Measurements from ENCODE around the gene CHMP3. TPM values are rescaled to one million over a fixed set of nuclear protein-coding genes. Genes with fewer than 3 reads are reported as not detected.

Gene CHMP3
- total and polyA plus RNA-seq, 7 donors, result 63.5 to 133 (median 93.6) TPM

DNA sequence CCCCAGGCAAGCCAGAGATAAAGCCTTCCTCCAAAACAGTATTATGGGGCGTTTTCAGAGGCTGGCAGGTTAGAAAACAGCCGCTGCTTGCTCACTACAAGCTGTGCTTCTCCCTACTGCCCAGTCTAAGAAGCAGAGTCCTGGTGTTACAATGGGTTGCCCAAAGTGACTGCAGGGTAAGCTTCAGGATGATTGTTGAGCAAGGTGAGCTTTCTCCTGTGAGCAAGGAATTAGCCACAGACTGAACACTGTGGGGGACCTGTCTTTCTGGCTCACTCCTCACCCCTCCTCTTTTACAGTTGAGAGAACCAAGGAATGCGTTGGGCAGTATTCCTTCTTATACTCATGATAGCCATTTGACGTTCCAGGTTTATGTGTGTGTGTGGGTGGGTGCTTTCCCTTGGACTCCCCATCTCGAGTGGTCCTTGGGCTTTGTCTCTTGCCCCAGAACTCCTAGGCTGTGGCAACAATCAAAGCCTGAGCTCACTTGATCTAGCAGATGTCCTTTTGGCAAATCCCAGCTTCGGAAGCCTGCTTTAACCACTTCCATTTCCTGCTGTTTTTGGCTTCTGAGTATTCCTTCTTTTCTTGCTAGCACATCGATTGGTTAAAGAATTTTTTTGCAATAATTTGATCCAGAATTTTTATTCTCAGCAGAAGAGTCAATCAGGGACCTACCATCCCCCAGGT lies 74.5 kb downstream of the CHMP3 start:
- H3K4me1 ChIP-seq, result peaks cover 34% of the 10 kb centered on the region
- no peak for ATAC-seq
- no peak overlapping the region for H3K4me3 ChIP-seq
- no peaks in the 10 kb centered on the region for H3K9me3 ChIP-seq
- TF ChIP-seq, protein P1, sequence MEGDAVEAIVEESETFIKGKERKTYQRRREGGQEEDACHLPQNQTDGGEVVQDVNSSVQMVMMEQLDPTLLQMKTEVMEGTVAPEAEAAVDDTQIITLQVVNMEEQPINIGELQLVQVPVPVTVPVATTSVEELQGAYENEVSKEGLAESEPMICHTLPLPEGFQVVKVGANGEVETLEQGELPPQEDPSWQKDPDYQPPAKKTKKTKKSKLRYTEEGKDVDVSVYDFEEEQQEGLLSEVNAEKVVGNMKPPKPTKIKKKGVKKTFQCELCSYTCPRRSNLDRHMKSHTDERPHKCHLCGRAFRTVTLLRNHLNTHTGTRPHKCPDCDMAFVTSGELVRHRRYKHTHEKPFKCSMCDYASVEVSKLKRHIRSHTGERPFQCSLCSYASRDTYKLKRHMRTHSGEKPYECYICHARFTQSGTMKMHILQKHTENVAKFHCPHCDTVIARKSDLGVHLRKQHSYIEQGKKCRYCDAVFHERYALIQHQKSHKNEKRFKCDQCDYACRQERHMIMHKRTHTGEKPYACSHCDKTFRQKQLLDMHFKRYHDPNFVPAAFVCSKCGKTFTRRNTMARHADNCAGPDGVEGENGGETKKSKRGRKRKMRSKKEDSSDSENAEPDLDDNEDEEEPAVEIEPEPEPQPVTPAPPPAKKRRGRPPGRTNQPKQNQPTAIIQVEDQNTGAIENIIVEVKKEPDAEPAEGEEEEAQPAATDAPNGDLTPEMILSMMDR (IDR thresholded peaks at IDR 0.05), result no peak
- H3K27ac ChIP-seq, result no peak overlapping the region
- no peak for DNase-seq
- H3K27me3 ChIP-seq (ENCODE audit: insufficient read depth in 3 of 3, low read length in 2 of 3), result no peaks in the 10 kb centered on the region
- intact Hi-C loops (cut with DNase I), result no loop called here
- peaks cover 18 to 98% of the 10 kb centered on the region in 2 donors for H3K36me3 ChIP-seq (ENCODE audit: insufficient read depth in 1 of 2, low read depth in 1 of 2)
- WGBS, 3 donors, result 71 to 87% (median 72%) methylated on average over 7 of the region's 7 CpGs

DNA sequence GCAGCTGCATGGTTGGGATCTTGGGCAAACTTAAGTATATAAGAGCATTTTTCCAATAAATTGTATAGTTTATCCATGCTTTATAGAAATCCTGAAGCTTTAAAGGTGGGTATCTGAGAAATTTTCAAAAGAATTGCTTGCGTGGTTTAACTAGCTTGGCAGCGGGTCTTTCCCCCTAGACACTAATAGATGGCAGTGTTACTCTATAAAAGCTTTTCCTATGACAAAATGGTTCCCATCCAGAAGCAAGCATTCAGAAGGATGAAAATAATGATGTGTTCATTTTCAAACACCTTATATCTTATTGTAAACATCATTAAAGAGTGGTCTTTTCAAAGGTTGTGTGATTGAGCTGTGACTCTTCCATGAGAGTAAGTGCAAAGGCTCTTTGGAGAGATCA lies 76.2 kb downstream of the CHMP3 start:
- intact Hi-C loops (cut with DNase I), result no loop called here
- no peaks in the 10 kb centered on the region for H3K9me3 ChIP-seq
- ATAC-seq, result peak in 1 of 4 donors; percentile 33
- no peak overlapping the region for H3K27ac ChIP-seq
- TF ChIP-seq, protein P1 (IDR thresholded peaks at IDR 0.05), result no peak
- H3K4me3 ChIP-seq, result no peak overlapping the region
- H3K4me1 ChIP-seq, result peaks cover 30% of the 10 kb centered on the region
- no peaks in the 10 kb centered on the region for H3K27me3 ChIP-seq (ENCODE audit: insufficient read depth in 3 of 3, low read length in 2 of 3)
- 98% methylated on average over 2 of the region's 2 CpGs for WGBS, 3 donors
- no peak for DNase-seq
- peaks cover 22 to 98% of the 10 kb centered on the region in 2 donors for H3K36me3 ChIP-seq (ENCODE audit: insufficient read depth in 1 of 2, low read depth in 1 of 2)

DNA sequence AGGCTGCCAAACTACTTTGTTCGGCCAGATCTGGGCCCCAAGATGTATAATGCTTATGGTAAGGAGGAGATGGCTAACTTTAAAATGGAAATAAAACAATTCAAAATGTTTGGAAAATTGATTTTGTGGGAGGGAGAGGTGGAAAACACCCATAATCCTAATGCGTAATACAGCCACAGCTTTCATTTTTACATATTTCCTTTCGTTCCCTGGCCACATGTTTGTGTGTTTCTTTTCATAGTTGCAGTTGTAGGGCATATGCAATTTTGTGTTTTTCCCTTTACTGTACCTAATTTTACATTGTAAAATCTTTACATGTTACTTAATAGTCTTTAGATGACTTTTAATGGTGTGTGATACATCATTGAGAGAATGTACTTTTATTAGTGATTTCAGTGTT lies 77.4 kb downstream of the CHMP3 start:
- Histone ChIP-seq H3K4me3 (no peak overlapping the region), H3K9me3 (no peaks in the 10 kb centered on the region), H3K4me1 (peaks cover 17% of the 10 kb centered on the region), H3K27ac (no peak overlapping the region), H3K27me3 (ENCODE audit: insufficient read depth in 3 of 3, low read length in 2 of 3) (no peaks in the 10 kb centered on the region), H3K36me3 (ENCODE audit: insufficient read depth in 1 of 2, low read depth in 1 of 2) (peaks cover 18 to 98% of the 10 kb centered on the region in 2 donors)
- WGBS, 3 donors, result 80 to 86% (median 84%) methylated on average over 3 of the region's 3 CpGs
- DNase-seq (no peak), ATAC-seq (no peak)
- TF ChIP-seq, protein P1 (IDR thresholded peaks at IDR 0.05), result no peak
- intact Hi-C loops (cut with DNase I), result loop anchor here in 1 of 2 donors (2.0 kb wide), 1 partner anchor 19 kb away; no protein-coding TSS in a partner anchor

DNA sequence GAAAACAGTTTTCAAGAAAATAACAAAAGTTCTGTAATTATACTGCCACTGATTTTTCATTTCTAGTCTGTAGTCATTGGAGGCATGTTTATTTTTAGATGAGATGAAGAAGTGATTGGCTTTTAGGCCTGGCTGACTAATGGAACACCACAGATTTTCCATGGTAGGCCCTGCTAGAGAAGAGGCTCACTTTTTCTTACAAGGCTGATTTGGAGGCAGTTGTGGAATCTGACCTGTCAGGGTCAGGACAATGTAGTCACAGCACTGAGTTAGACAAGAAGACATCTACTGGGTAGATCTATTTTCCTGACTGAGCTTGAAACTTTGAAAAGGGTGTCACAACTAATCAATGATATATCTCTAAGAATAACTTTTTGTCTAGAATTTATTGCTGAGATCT lies 78.1 kb downstream of the CHMP3 start:
- Histone ChIP-seq H3K27me3 (ENCODE audit: insufficient read depth in 3 of 3, low read length in 2 of 3) (no peaks in the 10 kb centered on the region), H3K4me3 (no peak overlapping the region), H3K9me3 (no peaks in the 10 kb centered on the region), H3K4me1 (peaks cover 11% of the 10 kb centered on the region), H3K27ac (no peak overlapping the region), H3K36me3 (ENCODE audit: insufficient read depth in 1 of 2, low read depth in 1 of 2) (peaks cover 22 to 98% of the 10 kb centered on the region in 2 donors)
- TF ChIP-seq, protein P1 (IDR thresholded peaks at IDR 0.05), result no peak
- ATAC-seq (peak in 3 of 4 donors; percentile 35 to 49 (median 43)), DNase-seq (no peak)
- intact Hi-C loops (cut with DNase I), result loop anchor here in 1 of 2 donors (2.0 kb wide), 1 partner anchor 20 kb away; no protein-coding TSS in a partner anchor

Data from psoas muscle (tissue), 8 donors.